Uterus (tissue), 2 donors: ENCODE results near the gene SLC12A1.

ENCODE experiments used
- POLR2A ChIP-seq, 2 donors: fragments of 450-650 bp; IDR thresholded peaks; one replicate each; pipeline ENCODE4 v1.6.1; 2016; ENCODE audit warnings: antibody characterized with exemption in 2 of 2, mild to moderate bottlenecking in 1 of 2, moderate library complexity in 1 of 2
- TF ChIP-seq, protein P1 (sequence below), 4 experiments: fragments of 200-600 bp in 2 of 4; fragments of 450-650 bp in 2 of 4; sonication (generic) in 2 of 4; IDR thresholded peaks; one replicate each; pipeline ENCODE4 v1.5.1; 2016 to 2019; ENCODE audit warnings: antibody characterized with exemption in 4 of 4, mild to moderate bottlenecking in 2 of 4, moderate library complexity in 1 of 4

DNA sequence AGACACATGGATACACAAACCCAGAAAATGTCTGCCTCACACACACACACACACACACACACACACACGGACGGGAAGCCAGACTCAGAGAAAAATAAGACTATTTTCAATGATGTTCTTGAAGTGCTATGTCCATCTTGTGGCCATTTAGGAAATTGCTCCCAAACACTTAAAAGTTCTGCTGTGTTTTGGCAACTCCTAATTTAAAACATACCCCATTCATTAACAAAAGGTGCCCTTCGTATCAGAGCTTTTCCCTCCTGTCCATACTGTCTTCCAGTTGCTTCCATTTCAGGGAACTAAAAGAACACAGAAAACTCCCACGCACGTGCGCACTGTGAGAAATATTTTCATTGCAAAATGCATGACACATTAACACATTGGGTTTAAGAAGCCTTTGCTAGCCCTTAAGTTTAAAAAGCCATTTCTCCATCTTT lies 44.6 kb downstream of the SLC12A1 start:
- no peak for TF ChIP-seq POLR2A (IDR thresholded peaks at IDR 0.05)
- TF ChIP-seq, protein P1, sequence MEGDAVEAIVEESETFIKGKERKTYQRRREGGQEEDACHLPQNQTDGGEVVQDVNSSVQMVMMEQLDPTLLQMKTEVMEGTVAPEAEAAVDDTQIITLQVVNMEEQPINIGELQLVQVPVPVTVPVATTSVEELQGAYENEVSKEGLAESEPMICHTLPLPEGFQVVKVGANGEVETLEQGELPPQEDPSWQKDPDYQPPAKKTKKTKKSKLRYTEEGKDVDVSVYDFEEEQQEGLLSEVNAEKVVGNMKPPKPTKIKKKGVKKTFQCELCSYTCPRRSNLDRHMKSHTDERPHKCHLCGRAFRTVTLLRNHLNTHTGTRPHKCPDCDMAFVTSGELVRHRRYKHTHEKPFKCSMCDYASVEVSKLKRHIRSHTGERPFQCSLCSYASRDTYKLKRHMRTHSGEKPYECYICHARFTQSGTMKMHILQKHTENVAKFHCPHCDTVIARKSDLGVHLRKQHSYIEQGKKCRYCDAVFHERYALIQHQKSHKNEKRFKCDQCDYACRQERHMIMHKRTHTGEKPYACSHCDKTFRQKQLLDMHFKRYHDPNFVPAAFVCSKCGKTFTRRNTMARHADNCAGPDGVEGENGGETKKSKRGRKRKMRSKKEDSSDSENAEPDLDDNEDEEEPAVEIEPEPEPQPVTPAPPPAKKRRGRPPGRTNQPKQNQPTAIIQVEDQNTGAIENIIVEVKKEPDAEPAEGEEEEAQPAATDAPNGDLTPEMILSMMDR (IDR thresholded peaks at IDR 0.05) = peak; percentile 30 to 53 (median 38)
